Neural cell (in vitro differentiated cells): ENCODE measurements around the gene HEG1. TPM values are rescaled to one million over a fixed set of nuclear protein-coding genes. Genes with fewer than 3 reads are reported as not detected.

Experiments used
- H2AFZ ChIP-seq: fragments of 200-600, 300-800 bp; sonication (generic), shearing (Covaris generic); 2 replicates; pipeline ENCODE4 v1.6.0; 2014; ENCODE audit warnings: low read depth, mild to moderate bottlenecking, antibody characterized with exemption, low read length, moderate library complexity
- H3F3A ChIP-seq: fragments of 200-600 bp; shearing (Covaris generic); 2 replicates; pipeline ENCODE4 v1.6.1; 2016; ENCODE audit warnings: mild to moderate bottlenecking, moderate library complexity, mixed read lengths, antibody characterized with exemption, low read length; ENCODE audit not compliant: insufficient read depth, poor library complexity, severe bottlenecking
- H3K27ac ChIP-seq: fragments of 200-600, 300-800 bp; sonication (generic), shearing (Covaris generic); 2 replicates; pipeline ENCODE4 v1.5.1; 2014; ENCODE audit warnings: mild to moderate bottlenecking, low read length, moderate library complexity
- H3K27me3 ChIP-seq: fragments of 300-800, 200-600 bp; sonication (generic), shearing (Covaris generic); 2 replicates; pipeline ENCODE4 v1.6.0; 2014; ENCODE audit warnings: mild to moderate bottlenecking, low read depth, low read length, moderate library complexity; ENCODE audit not compliant: insufficient read depth
- H3K36me3 ChIP-seq: fragments of 300-800, 200-600 bp; sonication (generic), shearing (Covaris generic); 2 replicates; pipeline ENCODE4 v1.5.1; 2014; ENCODE audit warnings: mild to moderate bottlenecking, antibody characterized with exemption, low read length, moderate library complexity; ENCODE audit not compliant: insufficient read depth
- H3K4me2 ChIP-seq: fragments of 300-800, 200-600 bp; sonication (generic), shearing (Covaris generic); 2 replicates; pipeline ENCODE4 v1.6.0; 2014; ENCODE audit warnings: mild to moderate bottlenecking, low read length
- H3K4me3 ChIP-seq: fragments of 300-800, 200-600 bp; sonication (generic), shearing (Covaris generic); 2 replicates; pipeline ENCODE4 v1.5.1; 2014; ENCODE audit warnings: mild to moderate bottlenecking, low read length, moderate library complexity
- H3K79me2 ChIP-seq: fragments of 200-600 bp; shearing (Covaris generic); replicated peaks from 2 replicates; pipeline ENCODE4 v1.6.0; 2014; ENCODE audit warnings: mild to moderate bottlenecking, low read length, moderate library complexity; ENCODE audit not compliant: insufficient read depth
- H3K9ac ChIP-seq: fragments of 300-800, 200-600 bp; sonication (generic), shearing (Covaris generic); 2 replicates; pipeline ENCODE4 v1.6.1; 2016; ENCODE audit warnings: mild to moderate bottlenecking, low read length, mixed read lengths
- H3K9me2 ChIP-seq: fragments of 200-600 bp; shearing (Covaris generic); 2 replicates; pipeline ENCODE4 v1.6.1; 2016; ENCODE audit warnings: mild to moderate bottlenecking, low read length, mixed read lengths; ENCODE audit not compliant: insufficient read depth
- H3K9me3 ChIP-seq: fragments of 200-600, 300-800 bp; sonication (generic), shearing (Covaris generic); 2 replicates; pipeline ENCODE4 v1.6.1; 2016; ENCODE audit warnings: mild to moderate bottlenecking, mixed run types, low read length, moderate library complexity, mixed read lengths
- H4K20me1 ChIP-seq: fragments of 200-600 bp; shearing (Covaris generic); 2 replicates; pipeline ENCODE4 v1.6.1; 2016; ENCODE audit warnings: mild to moderate bottlenecking, mixed run types; ENCODE audit not compliant: insufficient read depth
- CTCF ChIP-seq: fragments of 450-650 bp; IDR thresholded peaks from 2 replicates; pipeline ENCODE4 v1.5.1; 2014; ENCODE audit warnings: antibody characterized with exemption, mild to moderate bottlenecking, moderate library complexity; ENCODE audit not compliant: poor library complexity, severe bottlenecking
- EP300 ChIP-seq: fragments of 450-650 bp; conservative IDR thresholded peaks from 2 replicates; pipeline ENCODE4 v1.6.1; 2014; ENCODE audit warnings: antibody characterized with exemption, mild to moderate bottlenecking, moderate library complexity; ENCODE audit not compliant: poor library complexity, severe bottlenecking
- EZH2 ChIP-seq: fragments of 200-600, 300-800 bp; shearing (Covaris generic), sonication (generic); IDR thresholded peaks from 2 replicates; pipeline ENCODE4 v1.6.1; 2014; ENCODE audit warnings: antibody characterized with exemption, low read length, borderline replicate concordance, mild to moderate bottlenecking; ENCODE audit not compliant: insufficient read depth, poor library complexity, severe bottlenecking
- MXI1 ChIP-seq: fragments of 450-650 bp; conservative IDR thresholded peaks from 2 replicates; pipeline ENCODE4 v1.6.1; 2014; ENCODE audit warnings: antibody characterized with exemption, mild to moderate bottlenecking; ENCODE audit not compliant: poor library complexity, severe bottlenecking
- POLR2AphosphoS5 ChIP-seq: IDR thresholded peaks from 2 replicates; pipeline ENCODE4 v1.6.1; 2012
- RAD21 ChIP-seq: fragments of 450-650 bp; conservative IDR thresholded peaks from 2 replicates; pipeline ENCODE4 v1.6.1; 2014; ENCODE audit warnings: antibody characterized with exemption, mild to moderate bottlenecking, moderate library complexity
- SMC3 ChIP-seq: fragments of 450-650 bp; conservative IDR thresholded peaks from 2 replicates; pipeline ENCODE4 v1.6.1; 2014; ENCODE audit warnings: antibody characterized with exemption, mild to moderate bottlenecking, moderate library complexity; ENCODE audit not compliant: poor library complexity
- polyA plus RNA-seq: library from polyadenylated mRNA; depleted of rRNA; stranded (reverse); fragments of >200 nt; gene quantifications from 2 replicates; pipeline ENCODE4 v1.2.3, GENCODE V29; 2014
- TF ChIP-seq, protein P1 (sequence below): IDR thresholded peaks from 2 replicates; pipeline ENCODE4 v1.6.1; 2012; ENCODE audit warnings: borderline replicate concordance

Gene HEG1
- polyA plus RNA-seq, 1 donor from 2014 or later = 0.48 TPM

GRCh38 chr3:124993466-124993865 is 62.3 kb downstream of the HEG1 start:
- Histone ChIP-seq H3K27ac (no peak overlapping the region), H3K4me2 (no peak overlapping the region)

DNA sequence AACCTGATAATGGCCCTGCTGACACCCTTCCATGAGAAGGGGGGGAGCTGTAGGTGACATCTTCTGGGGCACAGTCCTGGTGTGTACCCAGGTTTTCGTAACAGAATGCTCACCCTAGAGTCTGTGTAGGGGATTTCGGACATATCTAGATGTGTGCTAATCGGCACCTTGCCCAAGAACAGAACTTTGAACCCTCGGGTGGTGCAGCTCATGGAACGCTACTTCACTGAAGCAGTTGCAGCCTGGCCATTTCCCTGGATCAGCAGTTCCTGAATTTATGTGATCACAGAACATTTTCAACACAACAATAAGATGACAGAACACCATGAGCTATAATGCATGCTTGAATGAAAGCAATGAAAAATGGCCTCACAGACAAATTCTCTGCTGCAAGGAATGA is 63.8 kb downstream of the HEG1 start:
- H3K9me2 ChIP-seq = no peaks in the 10 kb centered on the region
- H3K4me3 ChIP-seq = no peak overlapping the region
- no peaks in the 10 kb centered on the region for H3K79me2 ChIP-seq
- H3K36me3 ChIP-seq = no peaks in the 10 kb centered on the region
- no peaks in the 10 kb centered on the region for H3F3A ChIP-seq
- H3K4me2 ChIP-seq = no peak overlapping the region
- H3K9me3 ChIP-seq = no peaks in the 10 kb centered on the region
- no peak overlapping the region for H3K27ac ChIP-seq
- no peak overlapping the region for H3K9ac ChIP-seq
- H2AFZ ChIP-seq = no peak overlapping the region
- no peaks in the 10 kb centered on the region for H4K20me1 ChIP-seq
- no peaks in the 10 kb centered on the region for H3K27me3 ChIP-seq
- TF ChIP-seq, protein P1, sequence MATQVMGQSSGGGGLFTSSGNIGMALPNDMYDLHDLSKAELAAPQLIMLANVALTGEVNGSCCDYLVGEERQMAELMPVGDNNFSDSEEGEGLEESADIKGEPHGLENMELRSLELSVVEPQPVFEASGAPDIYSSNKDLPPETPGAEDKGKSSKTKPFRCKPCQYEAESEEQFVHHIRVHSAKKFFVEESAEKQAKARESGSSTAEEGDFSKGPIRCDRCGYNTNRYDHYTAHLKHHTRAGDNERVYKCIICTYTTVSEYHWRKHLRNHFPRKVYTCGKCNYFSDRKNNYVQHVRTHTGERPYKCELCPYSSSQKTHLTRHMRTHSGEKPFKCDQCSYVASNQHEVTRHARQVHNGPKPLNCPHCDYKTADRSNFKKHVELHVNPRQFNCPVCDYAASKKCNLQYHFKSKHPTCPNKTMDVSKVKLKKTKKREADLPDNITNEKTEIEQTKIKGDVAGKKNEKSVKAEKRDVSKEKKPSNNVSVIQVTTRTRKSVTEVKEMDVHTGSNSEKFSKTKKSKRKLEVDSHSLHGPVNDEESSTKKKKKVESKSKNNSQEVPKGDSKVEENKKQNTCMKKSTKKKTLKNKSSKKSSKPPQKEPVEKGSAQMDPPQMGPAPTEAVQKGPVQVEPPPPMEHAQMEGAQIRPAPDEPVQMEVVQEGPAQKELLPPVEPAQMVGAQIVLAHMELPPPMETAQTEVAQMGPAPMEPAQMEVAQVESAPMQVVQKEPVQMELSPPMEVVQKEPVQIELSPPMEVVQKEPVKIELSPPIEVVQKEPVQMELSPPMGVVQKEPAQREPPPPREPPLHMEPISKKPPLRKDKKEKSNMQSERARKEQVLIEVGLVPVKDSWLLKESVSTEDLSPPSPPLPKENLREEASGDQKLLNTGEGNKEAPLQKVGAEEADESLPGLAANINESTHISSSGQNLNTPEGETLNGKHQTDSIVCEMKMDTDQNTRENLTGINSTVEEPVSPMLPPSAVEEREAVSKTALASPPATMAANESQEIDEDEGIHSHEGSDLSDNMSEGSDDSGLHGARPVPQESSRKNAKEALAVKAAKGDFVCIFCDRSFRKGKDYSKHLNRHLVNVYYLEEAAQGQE = no peak
- TF ChIP-seq EP300 (no peak), EZH2 (no peak), POLR2AphosphoS5 (no peak), SMC3 (no peak), MXI1 (no peak), RAD21 (no peak), CTCF (no peak)

More at GRCh38 chr3:124993466-124993865, 62.3 kb downstream of the HEG1 start:
- TF ChIP-seq SMC3 (no peak), EP300 (no peak)
- Histone ChIP-seq H3K9me3 (no peaks in the 10 kb centered on the region), H2AFZ (no peak overlapping the region), H3K4me3 (no peak overlapping the region), H4K20me1 (no peaks in the 10 kb centered on the region), H3K36me3 (no peaks in the 10 kb centered on the region), H3F3A (no peaks in the 10 kb centered on the region), H3K27me3 (no peaks in the 10 kb centered on the region), H3K79me2 (no peaks in the 10 kb centered on the region), H3K9me2 (no peaks in the 10 kb centered on the region), H3K9ac (no peak overlapping the region)
